ENCODE results near the gene SAMD13. TPM values are rescaled to one million over a fixed set of nuclear protein-coding genes. Genes with fewer than 3 reads are reported as not detected.

SAMD13 gene
- total RNA-seq, 1 experiment from 2014 or later, result 2.2 TPM

DNA sequence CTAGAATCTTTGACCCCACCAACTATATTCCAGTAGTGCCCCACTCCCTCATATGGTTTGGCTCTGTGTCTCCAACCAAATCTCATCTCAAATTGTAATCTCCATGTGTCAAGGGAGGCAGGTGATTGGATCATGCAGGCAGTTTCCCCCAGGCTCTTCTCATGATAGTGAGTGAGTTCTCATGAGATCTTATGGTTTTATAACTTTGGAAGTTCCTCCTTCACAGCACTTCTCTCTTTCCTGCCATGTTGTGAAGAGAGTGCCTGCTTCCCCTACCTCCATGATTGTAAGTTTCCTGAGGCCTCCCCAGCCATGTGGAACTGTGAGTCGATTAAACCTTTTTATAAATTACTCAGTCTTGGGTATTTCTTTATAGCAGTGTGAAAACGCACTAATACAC is 7.7 kb upstream of the SAMD13 start:
- no peak overlapping the region for H3K27ac ChIP-seq (ENCODE audit: low read length)
- H3K27me3 ChIP-seq (ENCODE audit: control insufficient read depth, insufficient read depth, low read length), result no peaks in the 10 kb centered on the region
- TF ChIP-seq TCF7L2 (IDR thresholded peaks at IDR 0.05; ENCODE audit: low read depth, low read length), result no peak
- no peak for TF ChIP-seq CTCF (IDR thresholded peaks at IDR 0.05)
- no peak for TF ChIP-seq SIN3A (IDR thresholded peaks at IDR 0.05; ENCODE audit: borderline replicate concordance, insufficient read depth, low read depth, low read length)
- no peak for TF ChIP-seq REST (IDR thresholded peaks at IDR 0.05; ENCODE audit: insufficient read depth in 1 of 2, low read depth in 2 of 2, low read length in 1 of 2)
- no peak for TF ChIP-seq POLR2AphosphoS5 (IDR thresholded peaks at IDR 0.05; ENCODE audit: low read depth, low read length)
- peaks cover 6% of the 10 kb centered on the region for H3K4me1 ChIP-seq (ENCODE audit: control insufficient read depth, insufficient read depth, low read length)
- DNase-seq (ENCODE audit: low read depth, low spot score) (no peak), ATAC-seq (no peak)
- intact Hi-C loops (cut with micrococcal nuclease; ENCODE audit: unreplicated experiment) (no loop called here), in situ Hi-C loops (cut with HindIII; ENCODE audit: low pct_unique_long_range_greater_than_20kb, low sequenced_read_pairs) (no loop called here)
- BruUV-seq (replicated peaks), result no TSS peak
- H3K4me3 ChIP-seq (ENCODE audit: low read depth in 2 of 2, low read length in 2 of 2), result no peak overlapping the region
- ChIA-PET CTCF (no interaction called here), POLR2A (interaction anchor here (0.7 to 0.8 kb wide), 2 partner anchors 102 to 103 kb away, joined by 3 to 4 read pairs; no protein-coding TSS in a partner anchor)
- no peaks in the 10 kb centered on the region for H3K36me3 ChIP-seq (ENCODE audit: control insufficient read depth, insufficient read depth, low read length)
- peaks cover 6% of the 10 kb centered on the region; the same call in 1 of the 2 replicates for H3K9me3 ChIP-seq (ENCODE audit: control insufficient read depth, insufficient read depth, low read depth, low read length)

- Histone ChIP-seq H3K4me3 (ENCODE audit: low read depth in 2 of 2, low read length in 2 of 2) (no peak overlapping the region), H3K27me3 (ENCODE audit: control insufficient read depth, insufficient read depth, low read length) (no peaks in the 10 kb centered on the region), H3K4me1 (ENCODE audit: control insufficient read depth, insufficient read depth, low read length) (peaks cover 11% of the 10 kb centered on the region), H3K9me3 (ENCODE audit: control insufficient read depth, insufficient read depth, low read depth, low read length) (no peaks in the 10 kb centered on the region), H3K27ac (ENCODE audit: low read length) (no peak overlapping the region), H3K36me3 (ENCODE audit: control insufficient read depth, insufficient read depth, low read length) (no peaks in the 10 kb centered on the region)
- DNase-seq (ENCODE audit: low read depth, low spot score), result no peak
- BruUV-seq (replicated peaks), result no TSS peak
- in situ Hi-C loops (cut with HindIII; ENCODE audit: low pct_unique_long_range_greater_than_20kb, low sequenced_read_pairs), result no loop called here
- TF ChIP-seq POLR2AphosphoS5 (IDR thresholded peaks at IDR 0.05; ENCODE audit: low read depth, low read length), result no peak
- TF ChIP-seq SIN3A (IDR thresholded peaks at IDR 0.05; ENCODE audit: borderline replicate concordance, insufficient read depth, low read depth, low read length), result no peak
- no peak for TF ChIP-seq CTCF (IDR thresholded peaks at IDR 0.05)
- no peak for ATAC-seq
- ChIA-PET CTCF (no interaction called here), POLR2A (interaction anchor here (0.7 kb wide), 1 partner anchor 101 kb away, joined by 4 read pairs; no protein-coding TSS in a partner anchor)
- intact Hi-C loops (cut with micrococcal nuclease; ENCODE audit: unreplicated experiment), result no loop called here
These were observed 6.8 kb upstream of the SAMD13 start for GRCh38 chr1:84294751-84295150.

All from Panc1 (cell line).